EH (cell line): ENCODE measurements around the gene MRPL10.

Experiments used
- DNase-seq: peaks from one replicate; pipeline ENCODE4 v3.0.0-alpha.2; 2015; ENCODE audit warnings: low read depth

The MRPL10 gene

GRCh38 chr17:47840001-47840741 lies 8.8 kb upstream of the MRPL10 start:
- no peak for DNase-seq

GRCh38 chr17:47839071-47839470 lies 7.7 kb upstream of the MRPL10 start:
- DNase-seq = no peak

GRCh38 chr17:47838636-47839035 lies 7.3 kb upstream of the MRPL10 start:
- DNase-seq = no peak

- DNase-seq = no peak
These were observed 6.2 kb upstream of the MRPL10 start for GRCh38 chr17:47837401-47838039.

- no peak for DNase-seq
These were observed 5.3 kb upstream of the MRPL10 start for GRCh38 chr17:47836601-47837000.

GRCh38 chr17:47834756-47835155 lies 3.4 kb upstream of the MRPL10 start:
- no peak for DNase-seq

GRCh38 chr17:47831934-47832327 lies 590 bp upstream of the MRPL10 start:
- DNase-seq = no peak

- DNase-seq = no peak
These were observed 842 bp downstream of the MRPL10 start for GRCh38 chr17:47830396-47831002.

- no peak for DNase-seq
These were observed 1.5 kb downstream of the MRPL10 start for GRCh38 chr17:47829870-47830269.

GRCh38 chr17:47823519-47823918 lies 7.8 kb downstream of the MRPL10 start:
- no peak for DNase-seq

GRCh38 chr17:47822785-47823184 lies 8.6 kb downstream of the MRPL10 start:
- no peak for DNase-seq

- peak; percentile 91 for DNase-seq
These were observed 9.6 kb downstream of the MRPL10 start, which contains the start of gene OSBPL7 for GRCh38 chr17:47821424-47822391. TSS of gene OSBPL7 (minus strand) at chr17:47821794. CDS start at chr17:47820278, 1,516 bp downstream.

GRCh38 chr17:47821031-47821423 lies 10.3 kb downstream of the MRPL10 start:
- DNase-seq = no peak

- DNase-seq = no peak
These were observed 11.1 kb downstream of the MRPL10 start for GRCh38 chr17:47820033-47820789.

- DNase-seq = no peak
These were observed 11.9 kb downstream of the MRPL10 start for GRCh38 chr17:47819475-47819874.

GRCh38 chr17:47818002-47818695 lies 13.2 kb downstream of the MRPL10 start:
- DNase-seq = no peak

GRCh38 chr17:47816947-47817346 lies 14.4 kb downstream of the MRPL10 start:
- no peak for DNase-seq

- no peak for DNase-seq
These were observed 15.1 kb downstream of the MRPL10 start for GRCh38 chr17:47816111-47816735.

GRCh38 chr17:47815106-47815918 lies 16.0 kb downstream of the MRPL10 start:
- DNase-seq = no peak
